NCI-H510A (cell line): ENCODE measurements around the gene SYT3.
"Not testable (repeated sequence)": the region's sequence is repeated elsewhere in the genome, so short reads cannot be mapped to it uniquely, and the experiment has no call there.

Experiments
- DNase-seq: peaks from one replicate; lab custom pipeline; 2025; lab: John Stamatoyannopoulos, UW

The SYT3 gene

GRCh38 chr19:50602935-50603334 is 36.7 kb downstream of the SYT3 start:
- no peak for DNase-seq

- no peak for DNase-seq
These were observed 37.2 kb downstream of the SYT3 start for GRCh38 chr19:50602496-50602895.

- DNase-seq = no peak
These were observed 37.6 kb downstream of the SYT3 start for GRCh38 chr19:50602089-50602422.

- no peak for DNase-seq
These were observed 38.1 kb downstream of the SYT3 start for GRCh38 chr19:50601407-50602088.

- no peak for DNase-seq
These were observed 40.3 kb downstream of the SYT3 start for GRCh38 chr19:50599427-50599826.

- no peak for DNase-seq
These were observed 49.5 kb downstream of the SYT3 start for GRCh38 chr19:50590191-50590590.

GRCh38 chr19:50581795-50582660 is 57.7 kb downstream of the SYT3 start:
- DNase-seq = not testable (repeated sequence)

- no peak for DNase-seq
These were observed 58.6 kb downstream of the SYT3 start for GRCh38 chr19:50580970-50581634.

- DNase-seq = no peak
These were observed 59.4 kb downstream of the SYT3 start for GRCh38 chr19:50580240-50580639.

GRCh38 chr19:50576769-50577168 is 62.9 kb downstream of the SYT3 start:
- not testable (repeated sequence) for DNase-seq

- DNase-seq = no peak
These were observed 65.8 kb downstream of the SYT3 start for GRCh38 chr19:50573741-50574461.
